ENCODE data around the gene OBSCN. TPM values are rescaled to one million over a fixed set of nuclear protein-coding genes. Genes with fewer than 3 reads are reported as not detected.

Gene OBSCN
- total RNA-seq (2013; cell fraction: nucleolus; rRNA removed), result 4.8 and 6.7 TPM in 2 replicates
- total RNA-seq (2014; rRNA removed) (0.11 and 0.34 TPM in 2 replicates), total RNA-seq (2014; rRNA removed; fragmentation: Illumina TruSeq; extraction: Trizol) (0.04 and 0.05 TPM in 2 replicates), total RNA-seq (2021) (0.11 and 0.36 TPM in 2 replicates), polyA plus RNA-seq (2011; rRNA removed) (0.07 and 0.18 TPM in 2 replicates), polyA plus RNA-seq (2014; fragmentation: Illumina TruSeq; extraction: Trizol) (0.03 TPM in 1 of 2 replicates, not detected in the other), polyA plus RNA-seq (2014; fragmentation: Nextera tagmentation; extraction: Ambion mirVana) (not detected), polyA plus RNA-seq (2014; rRNA removed) (0.01 and 0.30 TPM in 2 replicates), polyA plus RNA-seq (2016; fragmentation: Nextera tagmentation; extraction: Ambion mirVana) (under 1 TPM; 0.06 to 0.09 TPM), polyA minus RNA-seq (2011; rRNA and poly(A)+ RNA removed) (0.37 and 0.93 TPM in 2 replicates), Bru-seq, nascent RNA (percentile 21 among the genes with signal in this experiment), BruChase-seq, experiment 1, labeled RNA remaining after a 6-hour chase (percentile 23 among the genes with signal in this experiment), BruChase-seq, experiment 2, labeled RNA remaining after a 2-hour chase (percentile 22 among the genes with signal in this experiment)
- polyA plus RNA-seq (2011; ENCODE audit: low read depth), result 0.04 TPM
- 0.48 and 0.49 TPM in 2 replicates for polyA plus RNA-seq (2011; cell fraction: cytosol; rRNA removed)
- polyA plus RNA-seq (2011; cell fraction: nucleus; rRNA removed), result 1.3 and 2.0 TPM in 2 replicates
- polyA plus RNA-seq (2012), result 0.18 and 1.00 TPM in 2 replicates
- 0.21 and 0.27 TPM in 2 replicates for polyA minus RNA-seq (2011; cell fraction: cytosol; rRNA and poly(A)+ RNA removed)
- 0.48 and 0.86 TPM in 2 replicates for polyA minus RNA-seq (2011; cell fraction: nucleus; rRNA and poly(A)+ RNA removed)
- long read RNA-seq, experiment 1, partial matches to known transcripts, result 1 of 1 reads
- long read RNA-seq, experiment 1, other reads (novel, unspliced or antisense), result 0 of 1 reads
- long read RNA-seq, experiment 2, result 0 reads

- Histone ChIP-seq H4K20me1 (ENCODE audit: control insufficient read depth, insufficient read depth) (no peaks in the 10 kb centered on the region), H3K4me1 (ENCODE audit: control insufficient read depth, insufficient read depth, low read length) (no peaks in the 10 kb centered on the region), H3K4me2 (ENCODE audit: control insufficient read depth, insufficient read depth) (no peak within 1 kb of the TSS), H3K9me3 (replicated peaks; ENCODE audit: control insufficient read depth, insufficient read depth, low read length) (no peaks in the 10 kb centered on the region; the same call in 2 of the 3 replicates), H3K27me3 (replicated peaks in 1 of 2; ENCODE audit: control insufficient read depth in 2 of 2, insufficient read depth in 2 of 2, low read length in 1 of 2) (no peaks in the 10 kb centered on the region; a peak in 2 of 4 replicates), H3K4me3 (no peak within 1 kb of the TSS), H3K79me2 (ENCODE audit: control insufficient read depth, insufficient read depth, low read length) (no peaks in the 10 kb centered on the region), H3K9ac (ENCODE audit: control insufficient read depth, insufficient read depth, low read length) (no peak within 1 kb of the TSS), H2AFZ (ENCODE audit: control insufficient read depth, low read depth, low read length) (no peak within 1 kb of the TSS), H3K27ac (ENCODE audit: control insufficient read depth, insufficient read depth) (no peak within 1 kb of the TSS), H3K36me3 (ENCODE audit: control insufficient read depth in 2 of 2, insufficient read depth in 2 of 2, low read length in 1 of 2) (no peaks in the 10 kb centered on the region)
- WGBS (ENCODE audit: insufficient coverage, insufficient replicate concordance, low lambda C conversion rate, missing lambda C conversion rate), result 39% methylated on average over 29 of the region's 30 CpGs
- BruUV-seq (replicated peaks), result no TSS peak
- no peak for FAIRE-seq
- TF ChIP-seq E2F8 (IDR thresholded peaks at IDR 0.05; ENCODE audit: low read depth, partially characterized antibody) (no peak), SMAD5 (IDR thresholded peaks at IDR 0.05; ENCODE audit: low read depth) (no peak), SREBF1 (IDR thresholded peaks at IDR 0.05; ENCODE audit: low read length) (no peak)
- DNase-seq (ENCODE audit: low read depth, low spot score), result no peak
- CTCF ChIA-PET, result interaction anchor here (1.0 kb wide), 1 partner anchor 29 kb away, joined by 3 read pairs; no protein-coding TSS in a partner anchor
- ATAC-seq, result no peak
- RAD21 ChIA-PET (ENCODE audit: unreplicated experiment), result no interaction called here
- in situ Hi-C loops (cut with MboI) (no loop called here), intact Hi-C loops (cut with micrococcal nuclease; ENCODE audit: unreplicated experiment) (no loop called here)
- POLR2A ChIA-PET, result no interaction called here
- SMC1A ChIA-PET (ENCODE audit: uncharacterized antibody, unreplicated experiment), result no interaction called here
Measured at GRCh38 chr1:228207851-228208821, at the start of gene OBSCN. OBSCN (plus strand) TSS chr1:228208044; CDS start chr1:228211784, 3,740 bp downstream.
